SH-SY5Y (cell line): ENCODE measurements around the gene GPR153.

Experiments
- GATA2 ChIP-seq: IDR thresholded peaks from 2 replicates; pipeline ENCODE4 v1.6.1; 2011; ENCODE audit warnings: mild to moderate bottlenecking, low read depth, low read length
- GATA3 ChIP-seq: IDR thresholded peaks from 2 replicates; pipeline ENCODE4 v1.6.1; 2011; ENCODE audit warnings: low read depth, mild to moderate bottlenecking, low read length, moderate library complexity

GRCh38 chr1:6210591-6211355 is 50.1 kb downstream of the GPR153 start:
- TF ChIP-seq GATA3: no peak
- TF ChIP-seq GATA2: no peak
